Small intestine (tissue), 7 donors: ENCODE measurements around the gene FPR1. TPM values are rescaled to one million over a fixed set of nuclear protein-coding genes. Genes with fewer than 3 reads are reported as not detected.

ENCODE experiments used
- DNase-seq, 2 donors: peaks; one replicate each; pipeline versions ENCODE4 v3.0.0 to v3.0.0-alpha.2; 2013
- FAIRE-seq: peaks from 2 replicates; lab custom pipeline; 2012; peaks lifted over from hg19 to GRCh38; lab: Jason Lieb, UNC
- H3K27ac ChIP-seq, 3 donors: one replicate each; pipeline ENCODE4 v1.5.1; 2013; ENCODE audit warnings: low read length in 2 of 3, mild to moderate bottlenecking in 2 of 3, control low read depth in 1 of 3, inconsistent platforms in 1 of 3, low read depth in 1 of 3, moderate library complexity in 1 of 3
- H3K27me3 ChIP-seq, 3 donors: one replicate each; pipeline ENCODE4 v1.6.1; 2013; ENCODE audit warnings: low read length in 3 of 3, inconsistent platforms in 1 of 3; ENCODE audit not compliant: control insufficient read depth in 3 of 3, insufficient read depth in 3 of 3
- H3K36me3 ChIP-seq, 3 donors: one replicate each; pipeline ENCODE4 v1.6.1; 2013; ENCODE audit warnings: low read length in 3 of 3, inconsistent platforms in 1 of 3, low read depth in 1 of 3, mild to moderate bottlenecking in 1 of 3, moderate library complexity in 1 of 3; ENCODE audit not compliant: control insufficient read depth in 3 of 3, insufficient read depth in 2 of 3
- H3K4me1 ChIP-seq, 3 donors: one replicate each; pipeline ENCODE4 v1.6.1; 2013; ENCODE audit warnings: low read length in 2 of 3, inconsistent platforms in 1 of 3, low read depth in 1 of 3, mild to moderate bottlenecking in 1 of 3, moderate library complexity in 1 of 3; ENCODE audit not compliant: control insufficient read depth in 3 of 3, insufficient read depth in 2 of 3
- H3K4me3 ChIP-seq, 3 donors: one replicate each; pipeline ENCODE4 v1.5.1; 2013; ENCODE audit warnings: low read length in 3 of 3, control low read depth in 1 of 3, inconsistent platforms in 1 of 3, low read depth in 1 of 3, mild to moderate bottlenecking in 1 of 3, moderate library complexity in 1 of 3
- H3K9me3 ChIP-seq, 2 donors: one replicate each; pipeline ENCODE4 v1.6.1; 2013; ENCODE audit warnings: low read depth in 1 of 2, low read length in 1 of 2; ENCODE audit not compliant: control insufficient read depth in 2 of 2, insufficient read depth in 1 of 2
- WGBS, 3 donors: extraction: QIAGEN DNeasy Blood & Tissue Kit; methylation state at CpG; one replicate each; pipeline ENCODE4 v1.1.7; 2013; 5-methylcytosine and 5-hydroxymethylcytosine counted together
- polyA plus RNA-seq, 4 donors: library from polyadenylated mRNA; stranded (reverse) in 3 of 4; unstranded in 1 of 4; fragments of 200-250 nt in 3 of 4; fragments of 120-200 nt in 1 of 4; gene quantifications; one replicate each; pipeline versions ENCODE4 v1.2.1 to v1.2.3, GENCODE V29; 2013
- donor health status: healthy with polysubstance abuse.
- donor health status: control.
- donor health status: control.
- donor health status: Bipolar disorder and iron deficiency.
- donor health status: healthy.

The FPR1 gene
- polyA plus RNA-seq, 4 donors = 0.40 to 8.1 (median 1.9) TPM

- WGBS, 3 donors = 80 to 89% (median 84%) methylated on average over 3 of the region's 3 CpGs
Measured at GRCh38 chr19:51696606-51697005, 55.1 kb downstream of the FPR1 start.

More at GRCh38 chr19:51696606-51697005, 55.1 kb downstream of the FPR1 start:
- peaks cover 0 to 11% (median 0%) of the 10 kb centered on the region in 3 donors for H3K4me1 ChIP-seq
- H3K27me3 ChIP-seq = no peaks in the 10 kb centered on the region
- H3K4me3 ChIP-seq = no peak overlapping the region
- H3K9me3 ChIP-seq = no peaks in the 10 kb centered on the region
- H3K36me3 ChIP-seq = peaks cover 0 to 73% (median 0%) of the 10 kb centered on the region in 3 donors
- no peak overlapping the region for H3K27ac ChIP-seq
- FAIRE-seq = no peak
- no peak for DNase-seq

Other genes starting within 250 kb of the FPR1 start
- gene SIGLEC6, start 220.2 kb downstream of the FPR1 start, polyA plus RNA-seq = under 1 TPM in 2 of 4 donors, not detected in 2; 0.09 to 0.76 TPM
- gene ZNF175, start 180.6 kb downstream of the FPR1 start, polyA plus RNA-seq = 1 to 10 TPM; 1.6 to 8.9 (median 2.2) TPM
- gene SIGLEC5, start 121.5 kb downstream of the FPR1 start, polyA plus RNA-seq = under 1 TPM in 1 of 4 donors, not detected in 3; 0.06 TPM
- gene SIGLEC14, start 105.1 kb downstream of the FPR1 start, polyA plus RNA-seq = 1 to 10 TPM in 2 of 4 donors, not detected in 2; 1.3 to 2.3 TPM
- 1 to 10 TPM in 2 of 4 donors, not detected in 2; 4.1 to 6.6 TPM for gene SPACA6, start 58.5 kb downstream of the FPR1 start, polyA plus RNA-seq
- gene HAS1, start 27.9 kb downstream of the FPR1 start, polyA plus RNA-seq = 1 to 10 TPM in 1 of 4 donors, not detected in 3; 1.1 TPM
- gene FPR2, start 9.3 kb upstream of the FPR1 start, polyA plus RNA-seq = 1 to 10 TPM in 2 of 4 donors, under 1 TPM in 1, not detected in 1; 0.04 to 2.6 (median 1.8) TPM
- gene FPR3, start 43.3 kb upstream of the FPR1 start, polyA plus RNA-seq = 1 to 10 TPM in 3 of 4 donors, under 1 TPM in 1; 0.89 to 5.1 (median 3.8) TPM
- gene ZNF577, start 136.1 kb upstream of the FPR1 start, polyA plus RNA-seq = 10 to 100 TPM in 1 of 4 donors, 1 to 10 TPM in 3; 4.7 to 29.4 (median 8.0) TPM
- 10 to 100 TPM in 1 of 4 donors, 1 to 10 TPM in 3; 2.5 to 14.4 (median 4.5) TPM for gene ZNF649, start 153.1 kb upstream of the FPR1 start, polyA plus RNA-seq
- 1 to 10 TPM; 2.2 to 6.0 (median 4.3) TPM for gene ZNF613, start 175.6 kb upstream of the FPR1 start, polyA plus RNA-seq
- 10 to 100 TPM in 3 of 4 donors, 1 to 10 TPM in 1; 5.1 to 14.0 (median 11.4) TPM for gene ZNF350, start 235.0 kb upstream of the FPR1 start, polyA plus RNA-seq